Endothelial cell of umbilical vein (primary cell): ENCODE data around the gene EPAS1. TPM values are rescaled to one million over a fixed set of nuclear protein-coding genes. Genes with fewer than 3 reads are reported as not detected.

Source experiments
- BruUV-seq: library from RNA; stranded (reverse); fragments of 400-500 nt; replicated peaks from 2 replicates; lab custom pipeline; 2021; lab: Mats Ljungman, UMichigan
- CTCF ChIA-PET: fragments of 300-600, 350-600 bp; sonication (Branson Sonifier 250); formaldehyde crosslinking; loops from one replicate; lab custom pipeline; 2021; ENCODE audit warnings: antibody characterized with exemption, inconsistent platforms; lab: Charles Lee
- POLR2A ChIA-PET: fragments of 300-600, 350-600 bp; sonication (Branson Sonifier 250); formaldehyde crosslinking; loops from one replicate; lab custom pipeline; 2021; ENCODE audit warnings: antibody characterized with exemption, inconsistent platforms; lab: Charles Lee
- DNase-seq: peaks from one replicate; pipeline ENCODE4 v3.0.0-alpha.2; 2011; ENCODE audit warnings: low read depth, low spot score
- FAIRE-seq: peaks from 2 replicates; lab custom pipeline; 2011; peaks lifted over from hg19 to GRCh38; lab: Jason Lieb, UNC
- H2AFZ ChIP-seq: 2 replicates; pipeline ENCODE4 v1.6.0; 2012; ENCODE audit warnings: low read depth, low read length, control low read depth, inconsistent platforms
- H3K27ac ChIP-seq: 2 replicates; pipeline ENCODE4 v1.5.1; 2011; ENCODE audit warnings: low read depth, mild to moderate bottlenecking, control low read depth, low read length, moderate library complexity; ENCODE audit not compliant: insufficient read depth
- H3K27me3 ChIP-seq, 2 experiments: 2 replicates each; pipeline versions ENCODE4 v1.6.0 to v1.6.1; 2011; ENCODE audit warnings: low read length in 2 of 2, mixed read lengths in 1 of 2; ENCODE audit not compliant: control insufficient read depth in 2 of 2, insufficient read depth in 2 of 2
- H3K36me3 ChIP-seq, 2 experiments: 2 replicates in 1 of 2; 3 replicates in 1 of 2; pipeline ENCODE4 v1.5.1; 2011; ENCODE audit warnings: low read length in 2 of 2, mild to moderate bottlenecking in 1 of 2, moderate library complexity in 1 of 2; ENCODE audit not compliant: control insufficient read depth in 2 of 2, insufficient read depth in 2 of 2; ENCODE audit errors: extremely low read depth in 1 of 2
- H3K4me1 ChIP-seq: 3 replicates; pipeline ENCODE4 v1.5.1; 2011; ENCODE audit warnings: mild to moderate bottlenecking, low read length; ENCODE audit not compliant: control insufficient read depth, insufficient read depth; ENCODE audit errors: extremely low read depth
- H3K4me2 ChIP-seq: 2 replicates; pipeline ENCODE4 v1.6.1; 2011; ENCODE audit warnings: low read length, control low read depth, mixed read lengths; ENCODE audit not compliant: insufficient read depth
- H3K4me3 ChIP-seq, 3 experiments: fragments of 200-600 bp in 1 of 3; sonication (generic), shearing (Covaris generic) in 1 of 3; replicated peaks in 1 of 3; 2 replicates each; pipeline ENCODE4 v1.5.1; 2011 to 2016; ENCODE audit warnings: control low read depth in 3 of 3, low read length in 3 of 3, mild to moderate bottlenecking in 2 of 3, inconsistent platforms in 1 of 3, low read depth in 1 of 3, moderate library complexity in 1 of 3; ENCODE audit not compliant: insufficient read depth in 1 of 3
- H3K79me2 ChIP-seq: 2 replicates; pipeline ENCODE4 v1.6.0; 2012; ENCODE audit warnings: low read length, inconsistent platforms; ENCODE audit not compliant: control insufficient read depth, insufficient read depth
- H3K9ac ChIP-seq: replicated peaks from 2 replicates; pipeline ENCODE3; 2011; ENCODE audit warnings: low read length, control low read depth; ENCODE audit not compliant: insufficient read depth; ENCODE audit errors: extremely low read depth
- H3K9me1 ChIP-seq: replicated peaks from 3 replicates; pipeline ENCODE4 v1.6.0; 2011; ENCODE audit warnings: mild to moderate bottlenecking, low read length; ENCODE audit not compliant: control insufficient read depth, insufficient read depth; ENCODE audit errors: extremely low read depth
- H3K9me3 ChIP-seq: replicated peaks from 2 replicates; pipeline ENCODE4 v1.5.1; 2012; ENCODE audit warnings: low read length, inconsistent platforms; ENCODE audit not compliant: control insufficient read depth, insufficient read depth
- H4K20me1 ChIP-seq: replicated peaks from 2 replicates; pipeline ENCODE3; 2011; ENCODE audit warnings: mild to moderate bottlenecking, low read length; ENCODE audit not compliant: control insufficient read depth, insufficient read depth; ENCODE audit errors: extremely low read depth
- CTCF ChIP-seq, 2 donors: IDR thresholded peaks; 1 replicate in 1 of 2; 2 replicates in 1 of 2; pipeline ENCODE4 v1.5.1; 2011; ENCODE audit warnings: low read length in 2 of 2, mild to moderate bottlenecking in 2 of 2, moderate library complexity in 2 of 2, control low read depth in 1 of 2, inconsistent platforms in 1 of 2, low read depth in 1 of 2; ENCODE audit not compliant: insufficient read depth in 1 of 2; ENCODE audit errors: extremely low read depth in 1 of 2
- EZH2 ChIP-seq: IDR thresholded peaks from 2 replicates; pipeline ENCODE4 v1.6.1; 2012; ENCODE audit warnings: borderline replicate concordance, low read depth, mild to moderate bottlenecking, moderate library complexity, low read length, inconsistent platforms; ENCODE audit not compliant: severe bottlenecking
- FOS ChIP-seq: IDR thresholded peaks from 2 replicates; pipeline ENCODE4 v1.6.1; 2011; ENCODE audit warnings: mild to moderate bottlenecking, low read length, moderate library complexity, borderline replicate concordance; ENCODE audit not compliant: insufficient read depth
- GATA2 ChIP-seq: IDR thresholded peaks from 2 replicates; pipeline ENCODE4 v1.7.0; 2011; ENCODE audit warnings: low read depth, mild to moderate bottlenecking, moderate library complexity, mixed read lengths, low read length; ENCODE audit not compliant: insufficient read length, insufficient read depth
- JUN ChIP-seq: IDR thresholded peaks from 2 replicates; pipeline ENCODE4 v1.6.1; 2011; ENCODE audit warnings: borderline replicate concordance, low read depth; ENCODE audit not compliant: insufficient read length, insufficient read depth
- MAX ChIP-seq: IDR thresholded peaks from 2 replicates; pipeline ENCODE4 v1.6.1; 2011; ENCODE audit not compliant: insufficient read depth, insufficient read length
- MYC ChIP-seq: IDR thresholded peaks from one replicate; pipeline ENCODE4 v1.6.1; 2011; ENCODE audit warnings: mild to moderate bottlenecking, low read depth, low read length
- POLR2A ChIP-seq: IDR thresholded peaks from 2 replicates; pipeline ENCODE4 v1.6.1; 2012; ENCODE audit warnings: low read depth, mild to moderate bottlenecking, control low read depth, low read length
- POLR2AphosphoS5 ChIP-seq: IDR thresholded peaks from 2 replicates; pipeline ENCODE4 v1.6.1; 2012; ENCODE audit warnings: low read depth, mild to moderate bottlenecking, control low read depth, low read length, moderate library complexity; ENCODE audit not compliant: insufficient read depth
- dilution Hi-C: fragments of 300-500 bp; cut with MboI; formaldehyde crosslinking; loops from one replicate; pipeline ENCODE4 v1.15.0; 2019; ENCODE audit warnings: low sequenced_read_pairs; ENCODE audit not compliant: extremely low pct_ligation_motif_present
- intact Hi-C: fragments of 100-400 bp; cut with micrococcal nuclease; formaldehyde crosslinking; loops from one replicate; pipeline ENCODE4 v1.10.0; 2022
- polyA plus RNA-seq, 4 experiments: library from polyadenylated mRNA; depleted of rRNA in 3 of 4; stranded (reverse) in 3 of 4; unstranded in 1 of 4; fragments of >200 nt; gene quantifications; 2 replicates each; pipeline versions ENCODE4 v1.2.1 to v1.2.3, GENCODE V29; 2011 to 2012; ENCODE audit warnings: missing spikeins in 1 of 4
- total RNA-seq: library from RNA; stranded (reverse); gene quantifications from 2 replicates; pipeline ENCODE4 v1.2.3, GENCODE V29; 2021

EPAS1 gene
- total and polyA plus RNA-seq, 2 donors (not counting 3 experiments of a cell fraction or from before 2014, with no cell fraction given) = 229 to 374 TPM

- ChIA-PET CTCF (interaction anchor here (1.0 to 2.1 kb wide), 2 partner anchors 11 to 13 kb away, joined by 4 to 8 read pairs; partner anchors contain the start of gene EPAS1), POLR2A (no interaction called here)
- intact Hi-C loops = no loop called here
- Histone ChIP-seq H3K27ac (no peak overlapping the region), H3K4me3 (no peak overlapping the region), H3K9me3 (no peaks in the 10 kb centered on the region), H3K27me3 (no peaks in the 10 kb centered on the region), H3K36me3 (no peaks in the 10 kb centered on the region), H2AFZ (no peak overlapping the region), H3K9ac (no peak overlapping the region), H3K9me1 (no peaks in the 10 kb centered on the region), H3K4me2 (no peak overlapping the region), H3K4me1 (peaks cover 4% of the 10 kb centered on the region), H4K20me1 (no peaks in the 10 kb centered on the region), H3K79me2 (no peaks in the 10 kb centered on the region)
- BruUV-seq = no TSS peak
- dilution Hi-C loops = no loop called here
- no peak for FAIRE-seq
- no peak for DNase-seq
- no peak for TF ChIP-seq GATA2
- TF ChIP-seq POLR2A = no peak
- no peak for TF ChIP-seq FOS
- TF ChIP-seq JUN = no peak
- TF ChIP-seq POLR2AphosphoS5 = no peak
- TF ChIP-seq MAX = no peak
- TF ChIP-seq CTCF (IDR thresholded peaks at IDR 0.05; ENCODE audit: extremely low read depth in 1 of 2, insufficient read depth in 1 of 2, low read depth in 1 of 2, low read length in 2 of 2) = no peak
- TF ChIP-seq EZH2 = no peak
- TF ChIP-seq MYC = no peak
These were observed 13.5 kb upstream of the EPAS1 start for GRCh38 chr2:46283693-46284092.
